DLD1 (cell line): ENCODE measurements around the gene FAM219A.
"Not testable (repeated sequence)": the region's sequence is repeated elsewhere in the genome, so short reads cannot be mapped to it uniquely, and the experiment has no call there.

Experiments
- in situ Hi-C: cut with HindIII; loops from 2 replicates; pipeline ENCODE4 v1.10.0; 2017; ENCODE audit warnings: low sequenced_read_pairs

FAM219A gene

GRCh38 chr9:34380511-34381315 lies 77.7 kb downstream of the FAM219A start:
- in situ Hi-C loops, result no loop called here

GRCh38 chr9:34380034-34380510 lies 78.3 kb downstream of the FAM219A start:
- in situ Hi-C loops, result no loop called here

- in situ Hi-C loops, result no loop called here
Measured at GRCh38 chr9:34379334-34380033, 78.9 kb downstream of the FAM219A start.

- in situ Hi-C loops, result no loop called here
Measured at GRCh38 chr9:34378376-34379060, 79.9 kb downstream of the FAM219A start.

GRCh38 chr9:34377404-34377746 lies 81.0 kb downstream of the FAM219A start:
- in situ Hi-C loops, result no loop called here

GRCh38 chr9:34376596-34377403 lies 81.6 kb downstream of the FAM219A start, which contains the start of gene MYORG:
MYORG (minus strand) TSS chr9:34376898; CDS start chr9:34372943, 3,955 bp downstream.
- in situ Hi-C loops, result no loop called here

GRCh38 chr9:34375901-34376595 lies 82.3 kb downstream of the FAM219A start:
- in situ Hi-C loops, result no loop called here

- in situ Hi-C loops, result no loop called here
Measured at GRCh38 chr9:34374905-34375552, 83.3 kb downstream of the FAM219A start.

- in situ Hi-C loops, result no loop called here
Measured at GRCh38 chr9:34374339-34374738, 84.0 kb downstream of the FAM219A start.

GRCh38 chr9:34373749-34374148 lies 84.6 kb downstream of the FAM219A start:
- in situ Hi-C loops, result no loop called here

- in situ Hi-C loops, result no loop called here
Measured at GRCh38 chr9:34372467-34373011, 85.8 kb downstream of the FAM219A start.

- in situ Hi-C loops, result no loop called here
Measured at GRCh38 chr9:34371886-34372466, 86.4 kb downstream of the FAM219A start.

GRCh38 chr9:34370970-34371880 lies 87.1 kb downstream of the FAM219A start:
- in situ Hi-C loops, result no loop called here

- in situ Hi-C loops, result no loop called here
Measured at GRCh38 chr9:34370335-34370969, 87.9 kb downstream of the FAM219A start.

GRCh38 chr9:34369636-34370035 lies 88.7 kb downstream of the FAM219A start:
- in situ Hi-C loops, result no loop called here

- in situ Hi-C loops, result not testable (repeated sequence)
Measured at GRCh38 chr9:34368796-34369195, 89.6 kb downstream of the FAM219A start.

- in situ Hi-C loops, result not testable (repeated sequence)
Measured at GRCh38 chr9:34367751-34368410, 90.5 kb downstream of the FAM219A start.
